Lower leg skin (tissue), 4 donors: ENCODE measurements around the gene NELFB. TPM values are rescaled to one million over a fixed set of nuclear protein-coding genes. Genes with fewer than 3 reads are reported as not detected.

Experiments used
- DNase-seq, 2 donors: peaks; one replicate each; pipeline ENCODE4 v3.0.0-alpha.2; 2019; ENCODE audit warnings: low spot score in 2 of 2
- H3K4me3 ChIP-seq: fragments of 200-600 bp; sonication (generic); 2 replicates; pipeline ENCODE4 v1.5.1; 2017; ENCODE audit warnings: mild to moderate bottlenecking, low read depth; ENCODE audit not compliant: poor library complexity, severe bottlenecking
- POLR2A ChIP-seq, 2 donors: fragments of 450-650 bp; IDR thresholded peaks; one replicate each; pipeline ENCODE4 v1.6.1; 2016 to 2017; ENCODE audit warnings: antibody characterized with exemption in 2 of 2, mild to moderate bottlenecking in 1 of 2, moderate library complexity in 1 of 2
- WGBS, 2 donors: methylation state at CpG; one replicate each; pipeline ENCODE4 v1.1.5; 2018; 5-methylcytosine and 5-hydroxymethylcytosine counted together
- intact Hi-C: fragments of 100-400 bp; cut with DNase I; formaldehyde crosslinking; loops from one replicate; pipeline ENCODE4 v1.15.0; 2023; ENCODE audit warnings: low total_unique reads
- total RNA-seq, 4 donors: library from RNA; depleted of rRNA; stranded (reverse); fragments of >200 nt; gene quantifications; one replicate each; pipeline ENCODE4 v1.1.0, GENCODE V29; 2016
- TF ChIP-seq, protein P1 (sequence below), 3 donors: fragments of 450-650 bp; IDR thresholded peaks; one replicate each; pipeline ENCODE4 v1.5.1; 2016; ENCODE audit warnings: antibody characterized with exemption in 3 of 3, mild to moderate bottlenecking in 3 of 3, moderate library complexity in 2 of 3

NELFB gene
- total RNA-seq, 4 donors from 2014 or later = 40.7 to 52.7 (median 49.9) TPM

DNA sequence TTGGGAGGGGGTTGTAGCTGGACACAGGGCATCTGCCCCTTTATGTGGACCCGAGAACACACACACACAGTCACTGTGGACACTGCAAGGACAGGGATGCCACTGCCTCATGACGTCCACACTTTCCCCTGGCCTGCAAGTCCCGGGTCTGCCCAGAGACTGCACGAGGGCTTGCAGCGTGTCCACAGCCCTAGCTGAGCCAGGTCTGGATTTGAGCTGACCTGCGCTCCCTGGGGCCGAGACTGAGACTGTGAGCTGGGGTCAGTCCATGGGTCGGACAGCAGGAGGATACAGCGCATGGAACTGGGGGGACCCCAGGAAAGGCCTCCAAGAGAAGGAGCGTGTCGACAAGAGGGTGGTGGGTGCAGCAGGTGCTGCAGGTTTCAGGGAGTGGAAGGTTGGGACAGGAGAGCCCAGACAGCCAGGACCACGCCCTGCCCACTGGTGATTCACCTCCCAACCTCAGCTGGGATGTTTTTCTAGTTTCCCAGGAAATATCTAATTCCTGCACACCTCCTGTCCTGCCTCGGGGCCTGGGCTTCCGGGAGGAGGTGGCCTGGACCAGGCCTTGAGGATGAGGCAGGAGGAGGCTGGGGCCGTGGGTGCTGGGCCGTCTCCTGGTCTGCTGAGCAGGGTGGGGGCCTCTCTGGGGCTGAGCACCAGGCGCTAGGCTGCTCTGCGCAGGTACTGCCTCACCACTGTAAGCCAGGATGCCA lies 28.6 kb upstream of the NELFB start:
- no peak overlapping the region for H3K4me3 ChIP-seq
- intact Hi-C loops = loop anchor here (5.0 kb wide), 1 partner anchor 109 kb away; no protein-coding TSS in a partner anchor
- WGBS, 2 donors = 45 to 49% methylated on average over 13 to 17 of the region's 18 CpGs
- TF ChIP-seq, protein P1, sequence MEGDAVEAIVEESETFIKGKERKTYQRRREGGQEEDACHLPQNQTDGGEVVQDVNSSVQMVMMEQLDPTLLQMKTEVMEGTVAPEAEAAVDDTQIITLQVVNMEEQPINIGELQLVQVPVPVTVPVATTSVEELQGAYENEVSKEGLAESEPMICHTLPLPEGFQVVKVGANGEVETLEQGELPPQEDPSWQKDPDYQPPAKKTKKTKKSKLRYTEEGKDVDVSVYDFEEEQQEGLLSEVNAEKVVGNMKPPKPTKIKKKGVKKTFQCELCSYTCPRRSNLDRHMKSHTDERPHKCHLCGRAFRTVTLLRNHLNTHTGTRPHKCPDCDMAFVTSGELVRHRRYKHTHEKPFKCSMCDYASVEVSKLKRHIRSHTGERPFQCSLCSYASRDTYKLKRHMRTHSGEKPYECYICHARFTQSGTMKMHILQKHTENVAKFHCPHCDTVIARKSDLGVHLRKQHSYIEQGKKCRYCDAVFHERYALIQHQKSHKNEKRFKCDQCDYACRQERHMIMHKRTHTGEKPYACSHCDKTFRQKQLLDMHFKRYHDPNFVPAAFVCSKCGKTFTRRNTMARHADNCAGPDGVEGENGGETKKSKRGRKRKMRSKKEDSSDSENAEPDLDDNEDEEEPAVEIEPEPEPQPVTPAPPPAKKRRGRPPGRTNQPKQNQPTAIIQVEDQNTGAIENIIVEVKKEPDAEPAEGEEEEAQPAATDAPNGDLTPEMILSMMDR (IDR thresholded peaks at IDR 0.05) = no peak
- no peak for TF ChIP-seq POLR2A (IDR thresholded peaks at IDR 0.05)
- DNase-seq = no peak

DNA sequence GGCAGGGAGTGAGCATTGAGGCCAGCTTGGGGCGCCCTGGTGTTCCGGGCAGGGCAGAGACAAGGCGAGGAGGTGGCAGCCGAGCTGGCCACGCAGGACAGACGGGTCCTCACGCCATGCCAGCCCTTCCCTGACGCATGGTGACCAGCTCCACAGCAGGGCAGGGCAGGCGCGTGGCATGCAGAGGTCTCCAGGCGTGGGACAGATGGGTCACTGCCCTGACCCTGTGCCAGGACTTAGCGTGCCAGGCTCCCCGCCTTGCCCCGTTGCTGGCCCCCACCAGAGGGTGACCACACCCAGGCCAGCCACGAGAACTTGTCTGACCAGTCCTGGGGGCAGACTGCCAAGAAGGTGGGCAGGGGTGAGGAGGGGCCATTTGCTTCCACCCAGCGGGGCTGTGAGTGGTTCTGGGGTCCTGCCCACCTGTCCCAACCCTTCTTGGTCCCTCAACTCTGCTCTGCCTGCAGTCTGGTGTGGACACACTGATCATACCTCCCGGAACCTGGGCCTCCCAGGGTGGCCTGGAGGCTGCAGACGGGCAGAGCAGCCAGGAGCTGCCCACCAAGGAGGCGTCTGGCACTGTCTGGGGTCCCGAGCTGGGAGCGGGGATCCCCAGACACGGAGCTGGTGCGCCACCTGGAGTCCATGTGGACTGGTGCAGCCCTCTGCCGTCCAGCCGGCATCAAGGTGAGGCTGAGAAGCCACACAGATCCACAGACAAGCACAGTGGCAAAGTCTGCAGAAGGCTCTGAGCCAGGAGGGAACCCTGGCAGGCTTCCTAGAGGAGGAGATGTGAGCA lies 27.9 kb upstream of the NELFB start, which contains the start of gene RNF224:
Gene RNF224, plus strand, starts transcription at position 449 of the 799 bp plus-strand sequence. CDS start 834 bp downstream, outside the sequence.
- WGBS, 2 donors = 22 to 24% methylated on average over 17 to 25 of the region's 25 CpGs
- TF ChIP-seq POLR2A (IDR thresholded peaks at IDR 0.05) = no peak
- TF ChIP-seq, protein P1 (IDR thresholded peaks at IDR 0.05) = peak in 1 of 3 donors; percentile 91
- peak; percentile 62 to 94 for DNase-seq
- no peak within 1 kb of the TSS for H3K4me3 ChIP-seq
- intact Hi-C loops = loop anchor here (5.0 kb wide), 1 partner anchor 110 kb away; no protein-coding TSS in a partner anchor

DNA sequence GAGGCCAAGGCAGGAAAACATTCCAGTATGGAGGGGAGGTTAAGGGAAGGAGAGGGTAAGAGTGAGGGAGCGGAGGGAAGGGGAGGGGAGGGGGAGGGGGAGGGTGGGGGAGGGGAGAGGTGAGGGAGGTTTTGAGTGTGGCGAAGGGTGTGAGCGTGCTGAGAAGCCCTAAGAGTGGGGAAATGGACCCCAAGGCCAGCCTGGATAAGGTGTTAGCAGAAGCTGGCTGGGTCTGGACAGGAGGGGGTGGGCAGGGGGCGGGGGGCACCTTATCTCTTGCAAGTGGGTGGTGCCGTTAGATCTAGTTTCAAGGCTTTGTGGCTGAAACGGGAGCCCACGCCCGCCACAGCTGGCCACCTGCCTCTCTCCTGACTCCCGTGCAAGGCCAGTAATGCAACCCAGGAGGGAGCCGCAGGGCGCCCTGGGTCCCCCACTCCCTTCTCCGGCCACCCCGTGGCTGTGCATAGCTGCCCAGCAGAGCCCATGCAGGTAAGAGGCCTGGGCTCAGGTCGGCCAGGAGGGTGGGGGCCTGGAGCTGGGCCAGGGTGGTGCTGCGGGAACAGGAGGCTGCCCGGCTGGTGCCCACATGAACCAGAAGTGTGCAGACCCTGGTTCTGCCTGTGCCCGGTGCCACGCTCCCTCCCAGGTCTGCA lies 27.1 kb upstream of the NELFB start:
- H3K4me3 ChIP-seq = no peak overlapping the region
- TF ChIP-seq, protein P1 (IDR thresholded peaks at IDR 0.05) = no peak
- TF ChIP-seq POLR2A (IDR thresholded peaks at IDR 0.05) = no peak
- no peak for DNase-seq
- intact Hi-C loops = loop anchor here (5.0 kb wide), 1 partner anchor 111 kb away; no protein-coding TSS in a partner anchor
- 32 to 39% methylated on average over 15 to 17 of the region's 18 CpGs for WGBS, 2 donors

DNA sequence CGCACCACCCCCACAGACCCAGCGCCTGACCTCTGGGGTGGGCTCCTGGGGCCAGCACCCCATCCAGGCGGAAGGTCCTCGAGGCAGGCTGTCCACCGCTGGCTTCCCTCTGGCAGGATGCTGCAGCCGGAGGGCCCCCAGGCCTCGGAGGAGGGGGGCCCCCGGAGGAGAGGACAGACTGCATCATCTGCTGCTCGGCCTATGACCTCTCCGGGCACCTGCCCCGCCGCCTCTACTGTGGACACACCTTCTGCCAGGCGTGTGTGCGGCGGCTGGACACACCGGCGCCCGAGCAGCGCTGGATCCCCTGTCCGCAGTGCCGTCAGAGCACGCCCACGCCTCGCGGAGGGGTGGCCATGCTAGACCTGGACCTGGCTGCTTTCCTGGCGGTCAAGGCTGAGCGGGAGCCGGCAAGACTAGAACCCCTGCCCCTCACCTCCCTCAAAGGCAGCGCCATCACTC lies 26.6 kb upstream of the NELFB start:
- TF ChIP-seq, protein P1 (IDR thresholded peaks at IDR 0.05) = no peak
- TF ChIP-seq POLR2A (IDR thresholded peaks at IDR 0.05) = no peak
- intact Hi-C loops = loop anchor here (5.0 kb wide), 1 partner anchor 111 kb away; no protein-coding TSS in a partner anchor
- WGBS, 2 donors = 71 to 75% methylated on average over 21 to 25 of the region's 29 CpGs
- no peak for DNase-seq
- no peak overlapping the region for H3K4me3 ChIP-seq
